GM12878 (cell line): Measurements from ENCODE around the gene COL21A1.

Source experiments
- NFXL1 ChIP-seq: fragments of 450-650 bp; IDR thresholded peaks from 2 replicates; pipeline ENCODE4 v1.6.1; 2017; ENCODE audit warnings: antibody characterized with exemption, mild to moderate bottlenecking, borderline replicate concordance
- NFYB ChIP-seq: IDR thresholded peaks from 2 replicates; pipeline ENCODE4 v1.6.1; 2011; ENCODE audit warnings: low read depth, mild to moderate bottlenecking, low read length, improper control_type of control experiment, moderate library complexity; ENCODE audit not compliant: insufficient read depth
- POLR2A ChIP-seq: IDR thresholded peaks from 2 replicates; pipeline ENCODE4 v1.6.1; 2011; ENCODE audit warnings: low read depth, mild to moderate bottlenecking, low read length

GRCh38 chr6:56021943-56022342 is 225.4 kb downstream of the COL21A1 start:
- TF ChIP-seq POLR2A (no peak), NFXL1 (no peak), NFYB (no peak)
